Measurements from ENCODE around the gene VEZF1.

Gene VEZF1

DNA sequence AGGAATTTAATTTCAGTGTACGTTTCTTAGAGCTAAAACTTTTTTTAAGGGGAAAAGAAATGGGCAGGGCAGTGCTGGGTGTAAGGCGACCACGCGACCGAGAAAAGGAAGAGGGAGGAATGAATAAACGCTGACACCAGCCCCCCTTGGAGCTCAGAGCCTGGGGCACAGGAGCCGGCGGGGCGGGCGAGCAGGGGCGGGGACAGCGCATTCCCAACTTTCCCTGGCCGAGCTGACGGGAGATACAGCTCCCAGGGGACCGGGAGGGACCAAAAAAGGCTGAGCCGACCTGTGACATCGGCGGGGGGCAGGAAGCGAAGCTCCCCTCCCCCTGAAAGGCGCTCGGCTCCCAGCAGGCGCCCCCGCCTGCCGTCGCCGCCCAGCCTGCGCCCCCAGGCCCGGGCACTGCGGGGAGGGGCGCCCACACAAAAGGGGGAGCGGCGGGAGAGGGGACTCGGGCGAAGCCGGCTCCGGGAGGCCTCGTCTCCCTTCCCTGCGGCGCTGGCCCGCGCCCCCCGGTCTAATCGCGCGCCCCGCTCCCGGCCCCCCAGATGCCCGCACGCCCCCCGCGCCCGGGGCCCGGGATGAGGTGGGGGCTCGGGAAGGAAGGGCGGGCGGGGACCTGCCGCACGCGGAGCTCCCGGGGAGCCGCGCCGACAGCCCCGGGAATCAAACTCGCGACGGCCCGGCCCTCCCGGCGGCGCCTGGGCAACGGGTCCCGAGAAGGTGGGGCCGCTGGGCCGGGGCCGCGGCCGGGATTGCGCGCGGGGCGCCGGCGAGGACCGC, 33.5 kb downstream of the VEZF1 start:
- FAIRE-seq: no peak

DNA sequence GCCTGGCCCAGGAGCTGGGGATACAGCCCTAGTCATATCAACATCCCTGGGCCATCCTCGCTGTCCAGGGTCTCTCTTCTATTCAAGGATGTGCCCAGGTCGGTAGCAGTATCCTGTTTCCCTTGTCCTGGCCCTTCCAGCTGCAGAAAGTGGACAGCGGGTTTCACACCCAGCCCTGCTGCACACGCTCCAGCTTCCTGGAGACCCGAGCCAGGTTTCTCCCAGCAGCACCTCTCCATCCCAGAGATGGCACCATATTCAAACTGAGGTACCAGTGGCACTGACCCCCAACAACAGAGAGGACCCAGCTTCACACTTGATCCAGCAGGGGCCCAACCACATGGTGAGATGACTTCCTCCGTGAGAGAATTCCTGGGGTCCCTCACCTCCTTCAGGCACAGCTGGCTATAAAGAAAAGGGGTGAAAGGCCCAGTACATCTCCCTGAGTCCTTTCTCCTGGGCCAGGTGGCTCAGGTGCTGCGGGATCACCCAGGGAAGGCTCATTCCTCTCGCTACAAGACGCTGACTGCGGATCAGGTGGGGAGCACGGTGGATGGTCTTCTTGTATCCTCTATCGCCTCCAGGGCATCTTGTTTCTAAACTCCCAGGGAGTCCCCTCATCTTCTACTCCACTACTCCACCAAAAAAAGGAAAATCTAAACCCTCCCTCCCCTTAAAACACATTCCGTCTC, 34.2 kb downstream of the VEZF1 start:
- FAIRE-seq (no peak), DNase-seq (ENCODE audit: extremely low spot score, insufficient read length, low read depth) (no peak)

More for the DNA sequence above, 33.5 kb downstream of the VEZF1 start:
- no peak for DNase-seq (ENCODE audit: extremely low spot score, insufficient read length, low read depth)

DNA sequence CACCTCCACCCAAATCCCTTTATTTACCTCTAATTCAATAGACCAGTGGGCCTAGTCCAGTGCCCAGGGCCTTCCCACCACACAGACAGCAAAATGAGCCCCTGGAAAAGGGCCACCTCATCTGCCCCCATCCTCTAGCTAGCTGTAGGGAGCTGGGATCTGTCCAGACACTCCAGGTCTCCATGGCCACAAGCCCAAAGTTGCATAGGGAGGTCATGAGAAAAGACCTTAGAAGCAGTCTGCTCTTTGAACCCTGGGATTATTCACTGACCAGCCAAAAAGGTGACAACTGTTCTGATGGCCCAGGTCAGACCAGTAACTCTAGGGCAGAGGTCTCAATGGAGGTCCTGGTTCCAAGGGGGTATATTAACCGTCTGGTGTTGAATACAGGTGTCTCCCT, 34.8 kb downstream of the VEZF1 start:
- FAIRE-seq (no peak), DNase-seq (ENCODE audit: extremely low spot score, insufficient read length, low read depth) (no peak)

DNA sequence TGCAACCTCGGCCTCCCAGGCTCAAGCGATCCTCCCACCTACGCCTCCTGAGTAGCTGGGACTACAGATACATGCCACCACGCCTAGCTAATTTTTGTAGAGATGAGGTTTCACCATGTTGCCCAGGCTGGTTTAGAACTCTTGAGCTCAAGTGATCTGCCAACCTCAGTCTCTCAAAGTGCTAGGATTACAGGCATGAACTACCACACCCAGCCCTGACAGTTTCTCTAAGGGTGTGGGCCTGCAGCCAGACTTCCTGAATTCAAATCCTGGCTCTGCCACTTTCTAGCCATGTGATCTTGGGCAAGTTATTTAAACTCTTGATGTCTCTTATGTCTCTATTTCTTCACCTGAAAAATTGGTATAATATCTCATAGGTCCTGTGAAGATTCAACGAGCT, 38.4 kb downstream of the VEZF1 start:
- FAIRE-seq (no peak), DNase-seq (ENCODE audit: extremely low spot score, insufficient read length, low read depth) (no peak)

DNA sequence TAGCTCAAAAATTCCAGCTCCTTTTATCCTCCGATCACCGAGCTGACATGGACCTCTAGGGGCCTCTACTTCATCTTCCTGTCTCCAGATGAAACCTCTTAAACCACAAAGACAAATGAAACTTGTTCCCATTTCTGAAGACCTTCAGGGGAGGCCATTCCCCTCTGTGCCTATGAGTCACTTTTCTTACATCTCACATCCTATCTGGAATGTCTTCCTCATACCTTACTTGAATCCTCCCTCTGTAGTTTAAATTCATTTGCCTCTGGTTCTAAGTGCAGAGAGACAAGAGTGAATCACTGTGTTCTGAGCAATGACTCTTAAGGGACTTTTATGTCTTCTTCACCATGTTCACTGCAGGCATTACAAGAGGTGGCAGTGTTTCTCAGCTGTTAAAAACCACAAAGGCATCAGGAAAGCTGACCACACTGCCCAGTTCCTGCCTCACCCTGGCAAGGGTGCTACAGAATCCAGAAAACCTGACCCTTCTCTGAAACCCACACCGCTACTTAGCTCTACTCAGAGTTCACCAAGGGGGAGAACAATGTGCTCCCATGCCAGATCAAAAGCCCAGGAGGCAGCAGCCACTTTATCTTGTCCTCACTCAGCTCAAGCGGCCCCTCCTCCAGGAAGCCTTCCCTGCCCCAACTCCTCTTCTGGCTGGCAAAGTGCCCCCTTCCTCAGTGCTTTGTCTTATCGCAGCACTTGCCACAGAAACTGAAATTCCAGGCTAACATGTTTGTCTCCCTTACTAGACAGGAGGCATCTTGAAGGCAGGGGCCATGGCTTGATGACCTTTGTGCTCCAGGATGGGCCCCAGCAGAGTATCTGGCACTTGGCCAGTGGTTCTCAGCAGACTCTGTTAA, 39.3 kb downstream of the VEZF1 start:
- no peak for DNase-seq (ENCODE audit: extremely low spot score, insufficient read length, low read depth)
- FAIRE-seq: peak; percentile 26

DNA sequence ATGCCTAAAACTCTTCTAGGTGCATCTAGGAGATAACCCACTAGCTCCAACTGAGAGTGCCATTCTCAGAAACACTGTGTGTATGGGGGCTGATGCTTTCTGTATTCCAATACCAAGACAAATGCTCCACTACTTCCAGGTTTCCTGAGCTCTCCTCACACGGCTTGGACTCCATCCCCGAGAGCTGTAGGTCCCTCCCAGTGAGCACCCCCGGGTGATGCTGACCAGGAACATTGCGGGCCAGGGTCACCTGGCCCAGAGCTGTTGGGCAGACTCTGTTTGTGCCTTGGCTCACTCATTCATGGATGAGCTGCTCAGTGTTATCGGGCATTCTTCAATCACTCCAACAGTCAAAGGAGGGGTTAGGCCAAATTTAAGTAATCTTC, 39.9 kb downstream of the VEZF1 start:
- no peak for DNase-seq (ENCODE audit: extremely low spot score, insufficient read length, low read depth)
- no peak for FAIRE-seq

DNA sequence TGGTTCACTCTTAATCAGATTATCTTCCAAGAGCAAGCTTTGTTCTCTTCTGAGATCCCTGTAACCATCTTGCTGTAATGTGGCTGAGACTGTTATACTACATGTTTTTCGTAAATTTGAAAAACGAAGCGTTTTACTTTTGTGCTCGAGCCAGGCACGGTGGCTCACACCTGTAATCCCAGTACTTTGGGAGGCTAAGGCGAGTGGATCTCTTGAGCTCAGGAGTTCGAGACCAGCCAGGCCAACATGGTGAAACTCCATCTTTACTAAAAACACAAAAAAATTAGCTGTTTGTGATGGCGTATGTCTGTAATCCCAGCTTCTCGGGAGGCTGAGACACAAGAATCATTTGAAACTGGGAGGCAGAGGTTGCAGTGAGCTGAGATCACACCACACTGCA, 40.7 kb downstream of the VEZF1 start:
- FAIRE-seq (no peak), DNase-seq (ENCODE audit: extremely low spot score, insufficient read length, low read depth) (no peak)

DNA sequence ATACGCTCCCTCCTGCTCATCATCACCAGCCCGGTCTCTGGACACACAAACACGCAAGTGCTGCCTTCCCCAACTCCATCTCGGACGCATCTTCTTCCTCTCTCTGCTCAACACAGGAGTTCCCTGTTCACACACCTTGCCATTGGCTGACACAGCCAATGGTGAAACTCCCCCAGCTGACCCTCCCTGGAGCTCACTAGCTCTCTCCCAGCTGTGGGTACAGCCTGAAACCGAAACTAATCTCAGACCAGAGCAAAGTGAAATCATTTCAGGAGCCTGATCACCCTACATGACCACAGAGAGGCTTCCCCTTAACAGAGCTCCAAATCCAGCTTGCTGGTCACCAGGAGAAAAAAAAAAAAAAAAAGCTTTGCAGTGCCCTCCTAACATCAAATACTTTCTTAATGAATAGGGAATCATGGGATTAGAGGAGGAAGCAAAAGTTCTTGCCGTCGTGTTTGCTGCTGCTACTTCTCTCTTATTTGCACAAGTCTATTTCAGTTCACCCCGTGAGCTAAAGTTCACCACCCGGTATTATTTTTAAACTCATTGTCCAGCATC, 41.2 kb downstream of the VEZF1 start:
- DNase-seq (ENCODE audit: extremely low spot score, insufficient read length, low read depth) (peak; percentile 65), FAIRE-seq (peak; percentile 92)

DNA sequence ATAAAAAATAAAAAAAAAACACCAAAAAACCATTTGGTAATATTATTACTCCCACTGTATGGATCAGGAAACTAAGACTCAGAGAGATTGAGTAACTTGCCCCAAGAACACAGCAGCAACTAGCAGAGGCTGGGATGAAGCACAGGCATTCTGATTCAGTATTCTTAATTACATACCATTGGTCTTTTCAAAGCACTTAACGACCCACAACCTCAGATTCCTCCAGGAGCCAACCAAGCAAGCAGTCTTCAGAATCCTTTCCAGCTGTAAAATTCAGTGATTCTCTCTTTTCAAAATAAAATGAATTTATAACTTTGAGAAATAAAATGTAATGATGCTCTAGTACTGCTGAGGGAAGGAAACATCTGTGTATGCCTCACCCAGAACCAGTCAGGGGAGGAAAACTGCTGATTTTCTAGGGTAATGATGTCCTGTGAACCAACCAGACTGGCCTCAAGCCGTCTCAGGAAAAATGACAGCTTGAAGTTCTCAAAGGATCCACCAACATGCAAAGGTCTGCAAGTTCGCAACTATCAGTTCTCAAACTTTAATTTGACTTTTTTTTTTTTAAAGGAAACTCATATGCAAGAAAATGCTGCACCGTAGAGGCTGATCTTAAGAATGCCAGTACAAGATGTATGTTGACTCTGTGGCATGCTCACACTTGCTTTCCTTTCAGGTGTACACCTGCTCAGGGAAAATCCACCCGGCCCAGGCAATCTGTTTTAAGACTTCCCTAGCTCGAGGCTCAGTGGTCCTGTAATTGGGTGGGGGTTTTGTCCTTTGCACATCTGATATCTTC, 41.9 kb downstream of the VEZF1 start:
- DNase-seq (ENCODE audit: extremely low spot score, insufficient read length, low read depth) (no peak), FAIRE-seq (no peak)

DNA sequence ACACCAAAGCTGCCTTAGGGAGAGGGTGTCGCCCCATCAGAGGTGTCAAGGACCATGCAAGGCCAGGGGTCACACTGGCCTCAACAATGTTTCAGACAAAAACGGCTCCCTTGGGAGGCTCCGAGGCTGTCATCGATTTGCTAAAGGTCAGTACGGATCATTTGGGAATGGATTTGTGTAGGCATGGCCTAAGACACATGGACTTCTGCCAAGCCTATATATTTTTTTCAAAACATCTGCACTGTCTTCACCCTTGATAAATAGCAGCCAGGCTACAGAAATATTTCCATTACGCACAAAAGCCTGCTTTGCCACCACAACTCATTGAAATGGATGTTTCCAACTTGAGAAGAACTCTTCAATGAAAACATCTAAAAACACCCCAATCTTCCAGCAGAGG, 43.1 kb downstream of the VEZF1 start:
- no peak for FAIRE-seq
- no peak for DNase-seq (ENCODE audit: extremely low spot score, insufficient read length, low read depth)

DNA sequence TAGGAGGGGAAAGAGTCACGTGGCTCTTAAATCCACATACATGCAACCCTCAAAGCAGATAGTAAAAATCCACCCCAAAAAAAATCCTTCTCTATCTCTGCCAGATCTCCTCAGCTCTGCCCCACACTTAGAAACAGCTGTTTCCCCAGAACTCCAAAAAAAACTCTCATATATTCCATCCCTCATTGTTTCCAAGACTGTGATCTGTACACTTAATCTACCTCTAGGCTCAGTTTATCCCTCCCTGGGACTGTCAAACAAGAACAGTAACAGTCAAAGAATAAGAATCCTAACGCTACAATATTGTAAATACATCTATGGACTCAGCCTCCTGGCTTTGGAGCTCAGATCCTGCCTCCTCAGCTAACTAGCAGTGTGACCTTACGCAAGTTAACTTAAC, 44.4 kb downstream of the VEZF1 start:
- FAIRE-seq (no peak), DNase-seq (ENCODE audit: extremely low spot score, insufficient read length, low read depth) (no peak)

DNA sequence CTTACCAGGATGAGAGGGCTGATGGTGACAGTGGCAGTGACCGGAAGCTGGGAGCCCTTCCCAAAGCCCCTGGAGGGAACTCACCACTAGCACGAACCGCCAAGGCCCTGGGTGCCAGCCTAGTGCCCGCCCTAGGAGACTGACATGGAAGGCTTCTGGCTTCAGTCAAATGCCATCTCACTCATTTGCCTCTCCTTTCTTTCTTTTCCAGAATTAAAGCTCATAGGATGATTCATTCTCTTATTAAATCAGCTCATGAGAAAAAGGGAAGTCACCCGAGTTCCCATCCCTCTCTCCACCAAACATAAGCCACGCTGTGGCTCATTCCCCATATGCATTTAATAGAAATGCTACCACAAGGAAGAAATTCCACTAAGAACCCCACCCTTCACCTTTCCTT, 44.9 kb downstream of the VEZF1 start:
- no peak for FAIRE-seq
- no peak for DNase-seq (ENCODE audit: extremely low spot score, insufficient read length, low read depth)

DNA sequence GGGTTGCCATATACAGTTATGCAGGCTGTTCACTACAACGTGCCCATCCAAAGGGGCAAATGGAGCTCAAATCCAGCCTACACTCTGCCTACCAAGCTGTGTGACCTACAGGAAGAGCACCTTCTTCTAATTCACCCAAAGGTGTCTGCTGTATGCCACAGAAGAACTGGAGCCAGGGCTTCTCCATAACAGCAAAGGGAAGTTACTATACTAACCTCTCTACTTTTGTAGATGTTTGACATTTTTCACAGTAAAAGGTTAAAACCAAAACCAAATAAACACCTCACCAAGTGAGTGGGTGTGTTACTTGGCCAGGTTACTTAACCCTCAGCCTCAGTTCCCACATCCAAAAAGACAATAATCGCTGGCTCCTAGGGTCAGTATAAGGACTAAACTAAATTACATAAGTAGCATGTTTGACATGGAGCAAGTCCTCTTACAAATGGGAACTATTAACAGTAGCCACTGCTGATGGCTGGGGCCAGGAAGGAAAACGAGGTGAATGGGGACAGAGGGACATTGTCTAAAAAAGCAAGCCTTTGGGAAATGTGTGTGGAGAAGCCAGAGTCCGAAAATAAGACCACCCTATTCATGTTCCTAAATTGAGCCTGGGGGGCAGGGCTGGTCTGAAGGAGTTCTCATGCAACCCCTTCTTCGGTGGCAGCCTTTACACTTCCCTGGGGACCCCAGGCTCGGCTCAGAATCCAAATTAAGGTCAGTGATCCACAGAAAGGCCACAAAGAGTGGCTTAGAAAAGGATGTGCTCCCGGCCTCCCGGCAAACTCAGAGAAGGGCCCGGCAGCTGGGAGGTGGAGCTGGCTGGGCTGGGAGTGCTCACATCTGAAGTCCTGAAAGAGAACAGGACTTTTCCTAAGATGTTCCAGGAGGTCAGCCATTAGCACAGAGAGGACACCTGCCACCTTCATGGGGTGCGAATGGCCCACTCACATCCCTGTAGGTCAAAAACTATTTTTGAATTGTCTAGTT, 46.4 kb downstream of the VEZF1 start:
- FAIRE-seq (peak; percentile 49), DNase-seq (ENCODE audit: extremely low spot score, insufficient read length, low read depth) (no peak)

DNA sequence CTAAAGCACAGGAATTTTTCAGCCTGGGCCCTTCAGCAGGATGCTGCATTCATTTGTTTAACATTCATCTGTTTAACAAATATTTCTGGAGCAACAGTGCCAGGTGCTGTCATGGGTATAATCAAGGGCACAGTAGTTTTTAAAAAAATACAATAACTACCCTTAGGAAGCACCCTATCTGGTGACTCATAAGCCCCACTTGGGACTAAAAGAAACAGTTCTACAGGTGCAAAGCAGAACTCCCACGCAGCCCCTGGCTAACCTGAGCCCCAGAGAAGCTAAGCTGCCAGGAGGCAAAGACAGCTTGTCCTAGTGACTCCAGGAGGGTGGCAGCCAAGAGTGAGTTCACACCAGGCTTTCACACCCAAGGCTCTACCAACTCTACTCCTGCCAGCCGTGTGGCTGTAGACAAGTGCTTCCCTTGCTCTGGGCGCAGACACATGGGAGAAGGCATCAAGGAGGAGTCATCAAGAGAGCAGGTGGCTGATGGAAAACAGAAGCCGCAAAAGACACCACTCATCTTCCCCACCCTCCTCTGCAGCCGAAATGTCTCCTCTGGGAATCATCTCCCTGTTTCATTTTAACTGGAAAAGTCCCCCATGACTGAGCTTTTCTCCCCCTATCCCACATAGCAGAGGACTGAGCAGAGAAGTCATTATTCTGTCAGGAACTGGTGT, 47.3 kb downstream of the VEZF1 start:
- FAIRE-seq: peak; percentile 36
- DNase-seq (ENCODE audit: extremely low spot score, insufficient read length, low read depth): no peak

DNA sequence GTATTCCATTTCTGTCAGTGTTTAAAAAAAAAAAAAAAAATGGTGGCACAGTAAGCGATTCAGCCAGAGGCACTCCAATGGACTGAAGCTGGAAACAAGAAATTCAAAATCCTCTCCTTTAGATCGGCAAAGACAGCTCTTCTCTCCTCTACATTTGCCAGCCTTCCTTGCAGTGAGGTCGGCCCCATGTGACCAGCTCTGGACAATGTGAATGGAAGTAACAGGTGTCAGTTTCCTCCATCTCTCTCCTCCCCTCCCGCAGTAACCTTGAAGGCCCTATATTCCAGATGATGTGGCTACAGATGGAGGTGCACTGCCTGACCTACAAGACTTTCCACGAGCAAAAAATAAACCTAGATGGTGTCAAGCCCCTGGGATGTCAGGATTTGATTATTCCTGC, 47.8 kb downstream of the VEZF1 start:
- FAIRE-seq: peak; percentile 41

DNA sequence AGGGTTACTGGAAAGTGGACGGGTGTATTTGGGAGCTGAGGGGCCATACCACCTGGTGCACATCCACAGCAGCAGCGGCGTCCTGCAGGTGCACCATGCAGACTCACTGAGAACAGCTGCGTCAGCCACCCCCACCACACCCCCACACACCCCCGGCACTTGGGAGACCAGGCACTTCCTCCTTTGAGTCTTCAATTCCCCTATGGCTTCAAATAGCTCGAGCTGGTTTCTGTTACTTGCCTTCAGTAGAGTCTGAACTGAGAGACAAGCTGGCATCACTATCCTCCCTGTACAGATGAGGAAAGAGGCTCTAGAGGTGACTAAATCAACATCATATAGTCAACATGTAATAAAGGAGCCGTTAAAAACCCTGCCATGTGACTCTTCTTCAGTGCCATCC, 48.3 kb downstream of the VEZF1 start:
- FAIRE-seq (peak; percentile 92), DNase-seq (ENCODE audit: extremely low spot score, insufficient read length, low read depth) (peak; percentile 71)

More for the DNA sequence above, 47.8 kb downstream of the VEZF1 start:
- DNase-seq (ENCODE audit: extremely low spot score, insufficient read length, low read depth): no peak

DNA sequence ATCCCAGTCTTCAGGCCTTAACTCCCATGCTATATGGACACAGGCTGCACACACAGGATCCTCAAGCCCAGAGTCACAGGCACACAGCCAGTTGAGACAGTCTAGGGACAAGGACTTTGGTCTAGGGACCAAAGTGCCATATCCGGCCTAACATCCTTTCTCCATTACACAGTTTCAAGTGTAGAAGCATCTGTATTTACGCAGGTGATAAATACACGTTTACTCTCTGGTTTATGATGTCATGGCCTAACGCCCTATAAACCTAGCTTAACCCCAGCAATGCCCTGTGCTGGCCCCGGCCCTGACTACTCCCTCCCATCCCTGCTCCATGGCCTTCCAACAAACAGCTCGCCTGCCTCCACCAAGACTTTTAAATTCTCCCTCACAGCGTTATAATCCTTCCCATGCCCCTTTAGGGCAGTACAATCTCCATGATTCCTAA, 50.0 kb downstream of the VEZF1 start:
- FAIRE-seq: no peak
- no peak for DNase-seq (ENCODE audit: extremely low spot score, insufficient read length, low read depth)

DNA sequence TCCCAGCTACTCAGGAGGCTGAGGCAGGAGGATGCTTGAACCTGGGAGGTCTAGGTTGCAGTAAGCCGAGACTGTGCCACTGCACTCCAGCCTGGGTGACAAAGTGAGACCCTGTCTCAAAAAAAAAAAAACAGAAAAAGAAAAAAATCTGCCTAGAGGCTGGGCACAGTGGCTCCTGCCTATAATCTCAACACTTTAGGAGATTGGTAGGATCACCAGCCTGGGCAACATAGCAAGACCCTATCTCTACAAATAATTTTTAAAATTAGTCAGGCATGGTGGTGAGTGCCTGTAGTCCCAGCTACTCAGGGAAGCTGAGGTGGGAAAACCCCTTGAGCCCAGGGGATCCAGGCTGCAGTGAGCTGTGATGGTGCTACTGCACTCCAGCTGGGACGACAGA, 50.6 kb downstream of the VEZF1 start:
- no peak for DNase-seq (ENCODE audit: extremely low spot score, insufficient read length, low read depth)
- no peak for FAIRE-seq

All from GM18507 (cell line).